Neural progenitor cell (in vitro differentiated cells): ENCODE data around the gene TNNI2. TPM values are rescaled to one million over a fixed set of nuclear protein-coding genes. Genes with fewer than 3 reads are reported as not detected.

ENCODE experiments used
- DNase-seq: peaks from one replicate; pipeline ENCODE4 v3.0.0-alpha.2; 2016; ENCODE audit warnings: low spot score
- H2AFZ ChIP-seq: fragments of 200-600 bp; sonication (generic); replicated peaks from 2 replicates; pipeline ENCODE4 v1.6.1; 2016; ENCODE audit warnings: antibody characterized with exemption
- H3F3A ChIP-seq: fragments of 200-600 bp; sonication (generic); 2 replicates; pipeline ENCODE4 v1.6.1; 2016; ENCODE audit warnings: antibody characterized with exemption, low read depth
- H3K27ac ChIP-seq: fragments of 200-600 bp; sonication (generic); 2 replicates; pipeline ENCODE4 v1.5.1; 2016; ENCODE audit warnings: mild to moderate bottlenecking
- H3K27me3 ChIP-seq: fragments of 200-600 bp; sonication (generic); 2 replicates; pipeline ENCODE4 v1.6.1; 2016; ENCODE audit warnings: mild to moderate bottlenecking, moderate library complexity
- H3K36me3 ChIP-seq: fragments of 200-600 bp; sonication (generic); 2 replicates; pipeline ENCODE4 v1.5.1; 2016
- H3K4me1 ChIP-seq: fragments of 200-600 bp; sonication (generic); 2 replicates; pipeline ENCODE4 v1.6.1; 2016; ENCODE audit warnings: mixed run types
- H3K4me2 ChIP-seq: fragments of 200-600 bp; sonication (generic); 2 replicates; pipeline ENCODE4 v1.6.1; 2016
- H3K4me3 ChIP-seq: fragments of 200-600 bp; sonication (generic); 2 replicates; pipeline ENCODE4 v1.5.1; 2016
- H3K79me2 ChIP-seq: fragments of 200-600 bp; sonication (generic); 2 replicates; pipeline ENCODE4 v1.6.1; 2016; ENCODE audit warnings: low read depth
- H3K9ac ChIP-seq: fragments of 200-600 bp; sonication (generic); 2 replicates; pipeline ENCODE4 v1.6.1; 2016
- H3K9me3 ChIP-seq: fragments of 200-600 bp; sonication (generic); 2 replicates; pipeline ENCODE4 v1.5.1; 2016; ENCODE audit warnings: low read depth
- H4K20me1 ChIP-seq: fragments of 200-600 bp; sonication (generic); 2 replicates; pipeline ENCODE4 v1.6.1; 2016; ENCODE audit warnings: low read depth
- H3K27ac Mint-ChIP-seq: 3 replicates; pipeline ENCODE4 v1.8.0; 2021; ENCODE audit warnings: mixed read lengths
- H3K27me3 Mint-ChIP-seq: 2 replicates; pipeline ENCODE4 v1.8.0; 2022; ENCODE audit warnings: low read depth, mild to moderate bottlenecking, inconsistent platforms, moderate library complexity, mixed read lengths; ENCODE audit not compliant: insufficient read depth
- H3K36me3 Mint-ChIP-seq: 3 replicates; pipeline ENCODE4 v1.8.0; 2021; ENCODE audit warnings: mixed read lengths
- H3K4me1 Mint-ChIP-seq: 3 replicates; pipeline ENCODE4 v1.8.0; 2021; ENCODE audit warnings: mixed read lengths
- H3K4me3 Mint-ChIP-seq: 3 replicates; pipeline ENCODE4 v1.8.0; 2021; ENCODE audit warnings: mild to moderate bottlenecking, moderate library complexity, mixed read lengths
- H3K9me3 Mint-ChIP-seq: 3 replicates; pipeline ENCODE4 v1.8.0; 2020; ENCODE audit warnings: mixed read lengths
- CTCF ChIP-seq: fragments of 200-600 bp; sonication (generic); IDR thresholded peaks from 2 replicates; pipeline ENCODE4 v1.5.1; 2017; ENCODE audit warnings: antibody characterized with exemption, mild to moderate bottlenecking
- EZH2 ChIP-seq: fragments of 200-600 bp; sonication (generic); IDR thresholded peaks from 2 replicates; pipeline ENCODE4 v1.6.1; 2017; ENCODE audit warnings: antibody characterized with exemption, mild to moderate bottlenecking, moderate library complexity
- EZH2phosphoT487 ChIP-seq: fragments of 200-600 bp; sonication (generic); IDR thresholded peaks from 2 replicates; pipeline ENCODE4 v1.6.1; 2017; ENCODE audit warnings: antibody characterized with exemption
- total RNA-seq: library from RNA; depleted of rRNA; stranded (reverse); fragments of >200 nt; gene quantifications from 2 replicates; pipeline ENCODE4 v1.2.3, GENCODE V29; 2015; ENCODE audit warnings: low replicate concordance

TNNI2 gene
- total RNA-seq, 1 donor from 2014 or later = 2.6 TPM

DNA sequence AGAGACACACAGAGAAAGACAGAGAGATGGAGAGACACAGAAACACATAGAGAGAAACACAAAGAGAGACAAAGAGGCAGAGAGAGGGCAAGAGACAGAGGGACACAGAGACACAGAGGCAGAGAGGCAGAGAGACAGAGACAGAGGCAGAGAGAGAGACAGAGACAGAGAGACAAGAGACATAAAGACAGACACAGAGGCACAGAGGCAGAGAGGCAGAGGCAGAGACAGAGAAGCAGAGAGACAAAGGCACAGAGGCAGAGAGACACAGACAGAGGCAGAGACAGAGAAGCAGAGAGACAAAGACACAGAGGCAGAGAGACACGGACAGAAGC lies 6.3 kb downstream of the TNNI2 start:
- no peak for TF ChIP-seq CTCF
- no peak for TF ChIP-seq EZH2phosphoT487
- TF ChIP-seq EZH2 = no peak
- no peak for DNase-seq
- Histone ChIP-seq H2AFZ (no peak overlapping the region), H4K20me1 (no peaks in the 10 kb centered on the region), H3K27me3 (no peaks in the 10 kb centered on the region), H3K4me1 (no peaks in the 10 kb centered on the region), H3K79me2 (no peaks in the 10 kb centered on the region), H3K4me2 (no peak overlapping the region), H3F3A (no peaks in the 10 kb centered on the region), H3K27ac (no peak overlapping the region), H3K36me3 (no peaks in the 10 kb centered on the region), H3K4me3 (no peak overlapping the region), H3K9me3 (no peaks in the 10 kb centered on the region), H3K9ac (no peak overlapping the region)
- no peaks in the 10 kb centered on the region for H3K36me3 Mint-ChIP-seq
- H3K27me3 Mint-ChIP-seq = peaks cover 9% of the 10 kb centered on the region
- peak overlapping the region; percentile 13 for H3K27ac Mint-ChIP-seq
- peaks cover 18% of the 10 kb centered on the region for H3K4me1 Mint-ChIP-seq
- H3K9me3 Mint-ChIP-seq = no peaks in the 10 kb centered on the region
- H3K4me3 Mint-ChIP-seq = no peak overlapping the region

DNA sequence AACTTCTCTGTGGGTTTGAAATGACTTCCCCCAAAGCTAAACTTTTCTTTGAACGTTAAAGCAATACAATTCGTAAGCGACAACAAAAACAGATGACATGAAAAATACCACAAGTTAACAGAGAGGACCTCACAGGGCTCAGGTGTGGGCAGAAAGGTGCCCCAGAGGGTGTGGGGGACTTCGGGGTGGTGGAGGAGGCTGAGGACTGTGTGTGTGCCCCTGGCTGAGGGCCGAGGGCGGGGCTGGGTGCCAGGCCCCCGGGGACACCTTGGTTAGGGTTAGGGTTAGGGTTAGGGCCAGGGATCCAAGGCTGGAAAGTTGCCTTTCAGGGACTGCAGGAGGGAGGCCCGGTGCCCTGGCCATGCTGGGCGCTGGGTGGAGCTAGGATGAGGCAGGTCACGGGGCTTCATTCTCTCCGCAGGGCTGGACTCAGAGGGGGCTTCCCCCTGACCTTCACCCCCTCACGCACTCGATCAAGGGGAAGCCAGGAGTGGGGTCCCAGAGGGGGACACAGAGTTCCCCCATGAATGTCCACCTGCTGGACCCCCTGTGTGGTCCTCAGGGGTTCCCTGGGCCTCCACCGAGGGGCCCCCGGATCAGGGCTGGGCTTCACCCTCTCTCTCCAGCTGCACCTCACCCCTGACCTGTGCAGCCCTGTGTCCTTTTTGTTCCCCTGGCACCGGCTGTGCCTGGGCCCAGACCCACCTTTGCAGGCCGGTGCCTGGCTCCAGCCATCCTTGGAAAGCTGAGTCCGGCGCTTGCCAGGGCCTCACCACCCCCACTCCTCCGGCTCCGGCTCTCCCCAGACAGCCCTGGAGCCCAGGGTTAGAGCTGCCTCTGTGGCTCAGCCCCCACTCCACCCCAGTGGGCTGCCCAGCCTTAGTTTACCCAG lies 7.0 kb downstream of the TNNI2 start:
- Histone ChIP-seq H3K27me3 (no peaks in the 10 kb centered on the region), H3K4me1 (no peaks in the 10 kb centered on the region), H3K27ac (no peak overlapping the region), H3K36me3 (no peaks in the 10 kb centered on the region), H3K9ac (no peak overlapping the region), H4K20me1 (no peaks in the 10 kb centered on the region), H3K4me3 (no peak overlapping the region), H3F3A (no peaks in the 10 kb centered on the region), H3K79me2 (no peaks in the 10 kb centered on the region), H3K9me3 (no peaks in the 10 kb centered on the region), H2AFZ (no peak overlapping the region), H3K4me2 (no peak overlapping the region)
- H3K27ac Mint-ChIP-seq = no peak overlapping the region
- DNase-seq = no peak
- no peaks in the 10 kb centered on the region for H3K9me3 Mint-ChIP-seq
- H3K36me3 Mint-ChIP-seq = no peaks in the 10 kb centered on the region
- peaks cover 9% of the 10 kb centered on the region for H3K27me3 Mint-ChIP-seq
- no peak overlapping the region for H3K4me3 Mint-ChIP-seq
- no peak for TF ChIP-seq EZH2phosphoT487
- no peak for TF ChIP-seq EZH2
- TF ChIP-seq CTCF = no peak
- H3K4me1 Mint-ChIP-seq = peaks cover 18% of the 10 kb centered on the region

DNA sequence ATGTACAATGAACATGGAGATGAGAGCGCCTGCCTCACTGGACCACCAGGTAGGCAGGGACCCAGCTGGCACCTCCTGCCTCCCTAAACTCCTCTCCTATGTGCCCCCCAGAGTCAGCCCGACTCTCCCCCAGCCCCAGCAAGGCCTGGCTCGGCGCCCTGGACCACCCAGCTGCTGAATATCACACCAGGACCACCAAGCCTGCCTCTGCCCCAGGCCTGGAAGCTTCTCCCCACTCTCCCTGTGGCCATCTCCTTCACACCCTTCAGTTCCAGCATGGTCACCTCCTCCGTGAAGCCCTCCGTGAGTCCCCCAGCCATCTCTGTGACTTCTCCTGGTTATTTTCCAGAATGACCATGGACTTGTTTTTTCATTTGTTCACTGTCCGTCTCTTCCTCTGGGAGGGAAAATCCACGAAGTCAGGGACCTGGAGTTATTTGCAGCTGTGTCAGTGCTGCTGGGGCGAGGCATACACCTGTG lies 7.7 kb downstream of the TNNI2 start:
- Mint-ChIP-seq H3K4me3 (no peak overlapping the region), H3K36me3 (no peaks in the 10 kb centered on the region), H3K4me1 (peaks cover 18% of the 10 kb centered on the region), H3K27me3 (peaks cover 11% of the 10 kb centered on the region), H3K27ac (peak overlapping the region; percentile 39), H3K9me3 (no peaks in the 10 kb centered on the region)
- Histone ChIP-seq H2AFZ (no peak overlapping the region), H3K36me3 (no peaks in the 10 kb centered on the region), H3K9ac (no peak overlapping the region), H3K27ac (no peak overlapping the region), H4K20me1 (no peaks in the 10 kb centered on the region), H3K9me3 (no peaks in the 10 kb centered on the region), H3K79me2 (no peaks in the 10 kb centered on the region), H3K4me3 (no peak overlapping the region), H3F3A (no peaks in the 10 kb centered on the region), H3K4me2 (no peak overlapping the region), H3K27me3 (no peaks in the 10 kb centered on the region), H3K4me1 (no peaks in the 10 kb centered on the region)
- no peak for DNase-seq
- TF ChIP-seq EZH2 (no peak), EZH2phosphoT487 (no peak), CTCF (no peak)
